HL-60 (cell line): ENCODE data around the gene VSIG10L2.

Source experiments
- DNase-seq, 2 experiments: peaks; one replicate each; pipeline ENCODE4 v3.0.0-alpha.2; 2010 to 2020; ENCODE audit warnings: low read depth in 1 of 2, low spot score in 1 of 2
- H3K27ac ChIP-seq: fragments of 250-450 bp; sonication (Bioruptor Pico); replicated peaks from 2 replicates; pipeline ENCODE4 v1.5.1; 2020; ENCODE audit warnings: mild to moderate bottlenecking, moderate library complexity
- H3K27me3 ChIP-seq: fragments of 250-450 bp; sonication (Bioruptor Pico); 2 replicates; pipeline ENCODE4 v1.5.1; 2021; ENCODE audit warnings: mild to moderate bottlenecking, moderate library complexity; ENCODE audit not compliant: insufficient read depth, poor library complexity, severe bottlenecking
- H3K4me3 ChIP-seq: replicated peaks from 2 replicates; pipeline ENCODE4 v1.5.1; 2011; ENCODE audit warnings: mild to moderate bottlenecking, control low read depth, low read length; ENCODE audit not compliant: insufficient read depth
- GABPA ChIP-seq: IDR thresholded peaks from 2 replicates; pipeline ENCODE4 v1.6.1; 2012; ENCODE audit warnings: low read depth
- POLR2AphosphoS5 ChIP-seq: IDR thresholded peaks from 2 replicates; pipeline ENCODE4 v1.6.1; 2012; ENCODE audit warnings: low read depth
- SPI1 ChIP-seq: IDR thresholded peaks from 2 replicates; pipeline ENCODE4 v1.6.1; 2012; ENCODE audit warnings: low read depth, mild to moderate bottlenecking, borderline replicate concordance
- TF ChIP-seq, protein P1 (sequence below): IDR thresholded peaks from 2 replicates; pipeline ENCODE4 v1.6.1; 2012; ENCODE audit warnings: low read depth; ENCODE audit not compliant: insufficient replicate concordance
- TF ChIP-seq, protein P2 (sequence below): IDR thresholded peaks from one replicate; pipeline ENCODE4 v1.5.1; 2011; ENCODE audit warnings: low read length, control low read depth, inconsistent platforms; ENCODE audit not compliant: insufficient read depth

The VSIG10L2 gene

DNA sequence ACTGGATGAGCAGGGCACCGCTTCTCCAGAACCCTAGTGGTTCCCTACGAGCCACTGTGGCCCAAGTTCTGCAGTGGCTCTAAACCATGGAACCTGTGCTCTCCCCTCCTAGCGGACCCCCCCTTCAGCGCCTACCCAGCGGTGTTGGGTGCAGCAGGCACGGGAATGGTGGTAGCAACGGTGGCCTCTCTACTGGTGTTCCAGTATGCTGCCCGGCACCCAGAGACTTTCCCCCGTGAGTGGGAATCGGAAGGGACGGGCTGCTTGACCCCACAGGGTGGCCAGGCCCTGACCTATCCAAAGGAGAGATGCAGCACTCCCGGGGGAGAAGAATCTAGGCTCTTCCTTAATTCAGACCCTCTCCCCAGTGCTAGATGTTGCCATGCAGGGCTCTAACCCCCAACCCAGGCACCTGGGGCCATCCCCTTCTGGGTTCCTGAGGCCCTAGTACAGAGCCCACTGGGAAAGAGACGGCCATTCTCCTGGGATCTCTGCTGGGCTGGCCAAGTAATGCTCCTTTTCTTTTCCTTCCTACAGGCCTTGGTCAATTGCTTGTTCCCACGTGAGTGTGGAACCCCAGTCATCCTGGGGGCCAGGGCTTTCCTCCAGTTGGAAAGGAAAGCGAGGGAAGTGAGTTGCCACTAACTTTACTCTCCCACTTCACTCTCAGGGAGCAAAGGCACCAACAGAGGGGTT is 9.2 kb downstream of the VSIG10L2 start:
- DNase-seq, result no peak

DNA sequence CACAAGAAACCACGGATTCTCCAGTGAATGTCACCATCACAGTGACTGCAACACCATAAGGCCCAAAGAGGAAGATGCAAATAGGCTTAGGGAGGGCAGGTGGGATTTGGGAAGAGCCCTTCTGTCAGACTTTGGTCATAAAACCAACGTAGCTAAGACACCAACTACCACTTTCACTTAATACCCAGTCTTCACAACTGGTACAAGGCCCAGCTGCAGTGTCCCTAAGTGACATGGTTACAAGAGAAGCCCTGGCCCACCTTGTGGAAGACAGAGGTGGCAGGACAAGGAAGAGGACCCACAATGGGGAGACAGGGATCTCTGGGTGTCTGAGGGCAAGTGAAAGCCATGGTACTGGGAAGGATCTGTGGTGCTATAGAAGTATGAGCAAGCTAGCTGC is 10.0 kb downstream of the VSIG10L2 start:
- Histone ChIP-seq H3K27me3 (no peaks in the 10 kb centered on the region), H3K4me3 (no peak overlapping the region), H3K27ac (no peak overlapping the region)
- DNase-seq, result no peak
- TF ChIP-seq, protein P1, sequence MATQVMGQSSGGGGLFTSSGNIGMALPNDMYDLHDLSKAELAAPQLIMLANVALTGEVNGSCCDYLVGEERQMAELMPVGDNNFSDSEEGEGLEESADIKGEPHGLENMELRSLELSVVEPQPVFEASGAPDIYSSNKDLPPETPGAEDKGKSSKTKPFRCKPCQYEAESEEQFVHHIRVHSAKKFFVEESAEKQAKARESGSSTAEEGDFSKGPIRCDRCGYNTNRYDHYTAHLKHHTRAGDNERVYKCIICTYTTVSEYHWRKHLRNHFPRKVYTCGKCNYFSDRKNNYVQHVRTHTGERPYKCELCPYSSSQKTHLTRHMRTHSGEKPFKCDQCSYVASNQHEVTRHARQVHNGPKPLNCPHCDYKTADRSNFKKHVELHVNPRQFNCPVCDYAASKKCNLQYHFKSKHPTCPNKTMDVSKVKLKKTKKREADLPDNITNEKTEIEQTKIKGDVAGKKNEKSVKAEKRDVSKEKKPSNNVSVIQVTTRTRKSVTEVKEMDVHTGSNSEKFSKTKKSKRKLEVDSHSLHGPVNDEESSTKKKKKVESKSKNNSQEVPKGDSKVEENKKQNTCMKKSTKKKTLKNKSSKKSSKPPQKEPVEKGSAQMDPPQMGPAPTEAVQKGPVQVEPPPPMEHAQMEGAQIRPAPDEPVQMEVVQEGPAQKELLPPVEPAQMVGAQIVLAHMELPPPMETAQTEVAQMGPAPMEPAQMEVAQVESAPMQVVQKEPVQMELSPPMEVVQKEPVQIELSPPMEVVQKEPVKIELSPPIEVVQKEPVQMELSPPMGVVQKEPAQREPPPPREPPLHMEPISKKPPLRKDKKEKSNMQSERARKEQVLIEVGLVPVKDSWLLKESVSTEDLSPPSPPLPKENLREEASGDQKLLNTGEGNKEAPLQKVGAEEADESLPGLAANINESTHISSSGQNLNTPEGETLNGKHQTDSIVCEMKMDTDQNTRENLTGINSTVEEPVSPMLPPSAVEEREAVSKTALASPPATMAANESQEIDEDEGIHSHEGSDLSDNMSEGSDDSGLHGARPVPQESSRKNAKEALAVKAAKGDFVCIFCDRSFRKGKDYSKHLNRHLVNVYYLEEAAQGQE, result no peak
- TF ChIP-seq, protein P2, sequence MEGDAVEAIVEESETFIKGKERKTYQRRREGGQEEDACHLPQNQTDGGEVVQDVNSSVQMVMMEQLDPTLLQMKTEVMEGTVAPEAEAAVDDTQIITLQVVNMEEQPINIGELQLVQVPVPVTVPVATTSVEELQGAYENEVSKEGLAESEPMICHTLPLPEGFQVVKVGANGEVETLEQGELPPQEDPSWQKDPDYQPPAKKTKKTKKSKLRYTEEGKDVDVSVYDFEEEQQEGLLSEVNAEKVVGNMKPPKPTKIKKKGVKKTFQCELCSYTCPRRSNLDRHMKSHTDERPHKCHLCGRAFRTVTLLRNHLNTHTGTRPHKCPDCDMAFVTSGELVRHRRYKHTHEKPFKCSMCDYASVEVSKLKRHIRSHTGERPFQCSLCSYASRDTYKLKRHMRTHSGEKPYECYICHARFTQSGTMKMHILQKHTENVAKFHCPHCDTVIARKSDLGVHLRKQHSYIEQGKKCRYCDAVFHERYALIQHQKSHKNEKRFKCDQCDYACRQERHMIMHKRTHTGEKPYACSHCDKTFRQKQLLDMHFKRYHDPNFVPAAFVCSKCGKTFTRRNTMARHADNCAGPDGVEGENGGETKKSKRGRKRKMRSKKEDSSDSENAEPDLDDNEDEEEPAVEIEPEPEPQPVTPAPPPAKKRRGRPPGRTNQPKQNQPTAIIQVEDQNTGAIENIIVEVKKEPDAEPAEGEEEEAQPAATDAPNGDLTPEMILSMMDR, result no peak
- TF ChIP-seq POLR2AphosphoS5 (no peak), GABPA (no peak), SPI1 (no peak)

More for the DNA sequence above, 9.2 kb downstream of the VSIG10L2 start:
- TF ChIP-seq POLR2AphosphoS5, result no peak
- no peak for TF ChIP-seq GABPA
- TF ChIP-seq SPI1, result no peak
- TF ChIP-seq, protein P2, result no peak
- TF ChIP-seq, protein P1, result no peak
- no peaks in the 10 kb centered on the region for H3K27me3 ChIP-seq
- no peak overlapping the region for H3K27ac ChIP-seq
- H3K4me3 ChIP-seq, result no peak overlapping the region

DNA sequence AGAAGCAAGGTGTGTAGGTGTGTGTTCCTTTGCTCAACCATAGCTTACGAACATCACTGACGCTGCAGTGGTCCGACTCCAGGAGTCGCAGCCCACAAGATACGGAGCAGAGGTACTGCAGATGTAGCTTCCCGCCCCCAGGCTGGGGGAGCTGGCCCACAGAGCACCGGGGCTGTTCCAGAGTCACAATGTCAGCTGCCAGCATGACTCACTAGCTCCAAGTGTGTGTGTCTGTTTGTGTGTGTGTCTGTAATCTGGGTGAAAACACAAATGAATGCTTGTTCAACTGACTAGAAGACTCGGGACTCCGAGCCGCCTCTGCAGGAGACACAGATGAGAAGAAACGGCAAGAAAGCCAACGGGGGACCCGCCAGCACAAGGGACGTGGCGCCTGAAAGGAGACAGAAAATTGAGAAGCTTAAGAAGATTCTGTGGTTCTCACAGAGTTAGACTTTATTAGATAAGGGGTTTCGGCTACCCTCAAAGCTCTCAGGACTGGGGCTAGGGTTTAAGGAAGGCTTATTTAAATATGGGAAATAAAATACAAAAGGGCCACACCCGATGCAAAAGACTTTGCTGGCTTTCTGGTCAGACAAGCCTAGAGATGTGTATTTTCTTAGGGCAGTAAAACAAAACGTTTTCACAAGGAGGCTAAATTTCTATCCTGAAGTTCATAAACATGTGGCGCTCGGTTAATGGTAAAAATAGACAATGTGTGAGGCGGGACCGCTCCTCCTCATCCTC is 10.7 kb downstream of the VSIG10L2 start:
- no peaks in the 10 kb centered on the region for H3K27me3 ChIP-seq
- DNase-seq, result no peak
- H3K4me3 ChIP-seq, result no peak overlapping the region
- H3K27ac ChIP-seq, result no peak overlapping the region
- TF ChIP-seq, protein P2, result no peak
- TF ChIP-seq POLR2AphosphoS5 (no peak), GABPA (no peak), SPI1 (no peak)
- TF ChIP-seq, protein P1, result no peak
